Stimulated activated CD8-positive, alpha-beta memory T cell treated with anti-CD3 and anti-CD28 coated beads, Interleukin-2, amount 100 ng/mL, for 48 hours (primary cell): Measurements from ENCODE around the gene ANG.

Experiments
- DNase-seq, 2 donors: peaks; one replicate each; pipeline ENCODE4 v3.0.0-alpha.2; 2020; ENCODE audit warnings: low read depth in 2 of 2

Gene ANG

GRCh38 chr14:20743556-20743955, 55.0 kb downstream of the ANG start:
- no peak for DNase-seq
